MM.1S (cell line): Measurements from ENCODE around the gene VPS35L.

Experiments
- EZH2 ChIP-seq: fragments of 300-600 bp; sonication (generic); optimal IDR thresholded peaks from 2 replicates; pipeline ENCODE3; 2017; ENCODE audit warnings: low read depth, mild to moderate bottlenecking, antibody characterized with exemption, low read length, mixed read lengths
- EZH2phosphoT487 ChIP-seq: fragments of 300-600 bp; sonication (generic); IDR thresholded peaks from 2 replicates; pipeline ENCODE4 v1.6.1; 2018; ENCODE audit warnings: antibody characterized with exemption, low read length
- TF ChIP-seq, protein P1 (sequence below): fragments of 300-600 bp; sonication (generic); IDR thresholded peaks from 2 replicates; pipeline ENCODE4 v1.5.1; 2016; ENCODE audit warnings: antibody characterized with exemption, low read length, mixed read lengths

DNA sequence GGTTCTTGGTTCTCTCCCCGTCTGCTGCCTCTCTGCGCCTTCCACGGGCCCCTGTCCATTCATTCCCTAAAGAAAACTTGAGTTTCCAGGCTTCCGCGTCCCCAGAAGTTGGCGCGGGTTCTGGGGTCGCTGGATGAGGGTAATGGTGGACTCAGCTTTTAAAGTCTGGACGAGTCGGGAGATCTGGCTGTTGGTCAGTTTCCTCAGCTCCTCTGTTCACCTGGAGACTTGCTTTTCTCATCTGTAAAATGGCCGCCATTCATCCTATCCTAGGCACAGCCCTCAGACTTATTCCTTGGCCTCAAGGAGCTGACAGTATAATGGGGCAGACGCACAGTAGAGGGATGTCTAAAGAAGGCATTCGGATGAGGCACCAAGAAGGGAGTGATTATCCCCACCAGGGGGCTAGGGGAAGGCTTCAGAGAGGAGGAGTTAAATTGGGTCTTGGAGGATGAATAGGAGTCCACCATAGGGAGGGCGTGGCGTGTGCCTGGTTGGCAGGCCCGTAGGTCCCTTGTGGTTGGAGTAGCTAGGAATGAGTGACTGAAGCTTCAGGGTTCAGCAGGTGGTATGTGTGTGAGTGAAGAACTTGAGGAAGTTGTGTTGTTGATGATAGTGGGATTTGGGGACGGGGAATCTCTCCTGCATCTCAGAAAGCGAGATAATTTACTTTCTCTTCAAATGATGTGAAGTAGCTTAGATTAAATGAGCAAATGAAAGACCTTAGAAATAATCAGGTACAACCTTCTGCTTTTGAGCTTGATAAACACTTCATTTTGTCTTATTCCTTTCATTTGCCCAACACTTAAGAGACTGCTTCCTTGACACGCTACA, 652 bp downstream of the VPS35L start:
- TF ChIP-seq, protein P1, sequence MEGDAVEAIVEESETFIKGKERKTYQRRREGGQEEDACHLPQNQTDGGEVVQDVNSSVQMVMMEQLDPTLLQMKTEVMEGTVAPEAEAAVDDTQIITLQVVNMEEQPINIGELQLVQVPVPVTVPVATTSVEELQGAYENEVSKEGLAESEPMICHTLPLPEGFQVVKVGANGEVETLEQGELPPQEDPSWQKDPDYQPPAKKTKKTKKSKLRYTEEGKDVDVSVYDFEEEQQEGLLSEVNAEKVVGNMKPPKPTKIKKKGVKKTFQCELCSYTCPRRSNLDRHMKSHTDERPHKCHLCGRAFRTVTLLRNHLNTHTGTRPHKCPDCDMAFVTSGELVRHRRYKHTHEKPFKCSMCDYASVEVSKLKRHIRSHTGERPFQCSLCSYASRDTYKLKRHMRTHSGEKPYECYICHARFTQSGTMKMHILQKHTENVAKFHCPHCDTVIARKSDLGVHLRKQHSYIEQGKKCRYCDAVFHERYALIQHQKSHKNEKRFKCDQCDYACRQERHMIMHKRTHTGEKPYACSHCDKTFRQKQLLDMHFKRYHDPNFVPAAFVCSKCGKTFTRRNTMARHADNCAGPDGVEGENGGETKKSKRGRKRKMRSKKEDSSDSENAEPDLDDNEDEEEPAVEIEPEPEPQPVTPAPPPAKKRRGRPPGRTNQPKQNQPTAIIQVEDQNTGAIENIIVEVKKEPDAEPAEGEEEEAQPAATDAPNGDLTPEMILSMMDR, result peak; percentile 25
- TF ChIP-seq EZH2phosphoT487 (no peak), EZH2 (no peak)
